HepG2 (cell line): Measurements from ENCODE around the gene POLR1C. TPM values are rescaled to one million over a fixed set of nuclear protein-coding genes. Genes with fewer than 3 reads are reported as not detected.

Source experiments
- ATAC-seq: fragments of 200-7000 bp; cut with Tn5 transposase; 3 replicates; pipeline ENCODE4 v1.9.1; 2020; ENCODE audit warnings: mild to moderate bottlenecking, moderate library complexity
- BruUV-seq: library from RNA; stranded (reverse); fragments of 400-500 nt; replicated peaks from 2 replicates; lab custom pipeline; 2021; lab: Mats Ljungman, UMichigan
- CTCF ChIA-PET: fragments of 300-600 bp; formaldehyde crosslinking; extraction: SDS; loops from one replicate; lab custom pipeline; 2021; ENCODE audit warnings: low total read pairs, inconsistent platforms, low intra/inter-chr PET ratio; lab: Yijun Ruan, JAX
- POLR2A ChIA-PET: fragments of 350-600 bp; sonication (Branson Sonifier 250); formaldehyde crosslinking; loops from one replicate; lab custom pipeline; 2020; ENCODE audit warnings: antibody characterized with exemption, inconsistent platforms; lab: Yijun Ruan, JAX
- DNase-seq: peaks from one replicate; pipeline ENCODE4 v3.0.0-alpha.2; 2015; ENCODE audit warnings: low spot score
- FAIRE-seq: peaks from 3 replicates; lab custom pipeline; 2011; peaks lifted over from hg19 to GRCh38; lab: Jason Lieb, UNC
- H2AFZ ChIP-seq: one replicate; pipeline ENCODE4 v1.6.1; 2011; ENCODE audit warnings: low read length, inconsistent platforms
- H3K27ac ChIP-seq: fragments of 300-600 bp; 3 replicates; pipeline ENCODE4 v1.8.0; 2011; ENCODE audit warnings: mixed run types, mild to moderate bottlenecking, mixed read lengths, low read length, inconsistent platforms; ENCODE audit not compliant: insufficient read depth; ENCODE audit errors: extremely low read length
- H3K27me3 ChIP-seq, 2 experiments: fragments of 200-600 bp in 1 of 2; 2 replicates in 1 of 2; 3 replicates in 1 of 2; pipeline versions ENCODE4 v1.6.0 to v1.8.0; 2011; ENCODE audit warnings: low read length in 2 of 2, mild to moderate bottlenecking in 2 of 2, moderate library complexity in 2 of 2, inconsistent platforms in 1 of 2; ENCODE audit not compliant: insufficient read depth in 2 of 2, control insufficient read depth in 1 of 2
- H3K36me3 ChIP-seq, 2 experiments: fragments of 200-600 bp in 1 of 2; replicated peaks in 1 of 2; 2 replicates in 1 of 2; 3 replicates in 1 of 2; pipeline versions ENCODE4 v1.5.1 to v1.8.0; 2011; ENCODE audit warnings: low read length in 2 of 2, inconsistent platforms in 1 of 2; ENCODE audit not compliant: insufficient read depth in 2 of 2, control insufficient read depth in 1 of 2
- H3K4me1 ChIP-seq: 2 replicates; pipeline ENCODE4 v1.5.1; 2012; ENCODE audit warnings: low read length, inconsistent platforms; ENCODE audit not compliant: insufficient read depth
- H3K4me2 ChIP-seq: 2 replicates; pipeline ENCODE4 v1.6.0; 2011; ENCODE audit warnings: low read depth, low read length, inconsistent platforms
- H3K4me3 ChIP-seq, 3 experiments: fragments of 200-600 bp in 1 of 3; sonication (generic), shearing (Covaris generic) in 1 of 3; replicated peaks in 1 of 3; 2 replicates each; pipeline ENCODE4 v1.5.1; 2011 to 2016; ENCODE audit warnings: low read length in 3 of 3, inconsistent platforms in 2 of 3, low read depth in 2 of 3, mild to moderate bottlenecking in 2 of 3, control low read depth in 1 of 3, mixed read lengths in 1 of 3; ENCODE audit not compliant: insufficient read depth in 1 of 3
- H3K79me2 ChIP-seq: one replicate; pipeline ENCODE4 v1.6.1; 2011; ENCODE audit warnings: low read length, inconsistent platforms; ENCODE audit not compliant: insufficient read depth
- H3K9ac ChIP-seq: 2 replicates; pipeline ENCODE4 v1.6.0; 2011; ENCODE audit warnings: mild to moderate bottlenecking, low read depth, low read length, inconsistent platforms; ENCODE audit not compliant: insufficient read depth
- H3K9me3 ChIP-seq: 2 replicates; pipeline ENCODE4 v1.5.1; 2012; ENCODE audit warnings: mild to moderate bottlenecking, low read length
- H4K20me1 ChIP-seq: 2 replicates; pipeline ENCODE4 v1.6.0; 2011; ENCODE audit warnings: inconsistent platforms, mild to moderate bottlenecking, low read length, moderate library complexity; ENCODE audit not compliant: insufficient read depth
- AKAP8 ChIP-seq: sonication (generic); formaldehyde crosslinking; IDR thresholded peaks from 2 replicates; pipeline ENCODE4 v1.5.1; 2020; ENCODE audit warnings: mild to moderate bottlenecking, missing genetic modification reagents
- ERF ChIP-seq: IDR thresholded peaks from 2 replicates; pipeline ENCODE4 v1.6.1; 2018; ENCODE audit warnings: missing biosample characterization, missing genetic modification reagents
- GATA4 ChIP-seq: sonication (generic); IDR thresholded peaks from 2 replicates; pipeline ENCODE4 v1.6.1; 2016; ENCODE audit warnings: antibody characterized with exemption, low read depth, borderline replicate concordance
- GZF1 ChIP-seq: sonication (generic); formaldehyde crosslinking; IDR thresholded peaks from 2 replicates; pipeline ENCODE4 v1.5.1; 2020; ENCODE audit warnings: mild to moderate bottlenecking, missing genetic modification reagents
- PPARG ChIP-seq: conservative IDR thresholded peaks from 2 replicates; pipeline ENCODE4 v1.6.1; 2016; ENCODE audit warnings: missing biosample characterization, missing genetic modification reagents
- RAD21 ChIP-seq: fragments of 450-650 bp; formaldehyde crosslinking; IDR thresholded peaks from 2 replicates; pipeline ENCODE4 v1.5.0; 2020; ENCODE audit warnings: mild to moderate bottlenecking
- RBFOX2 ChIP-seq: fragments of 200-400 bp; formaldehyde crosslinking; IDR thresholded peaks from 2 replicates; pipeline ENCODE4 v1.6.1; 2017; ENCODE audit warnings: low read depth, mild to moderate bottlenecking, low read length
- ZBTB40 ChIP-seq, 2 experiments: fragments of 450-650 bp in 1 of 2; sonication (generic) in 1 of 2; formaldehyde crosslinking in 1 of 2; IDR thresholded peaks; 2 replicates each; pipeline versions ENCODE4 v1.6.1 to v1.8.0; 2016 to 2022; ENCODE audit warnings: antibody characterized with exemption in 1 of 2, mild to moderate bottlenecking in 1 of 2, missing genetic modification reagents in 1 of 2
- ZNF280B ChIP-seq: sonication (generic); formaldehyde crosslinking; IDR thresholded peaks from 2 replicates; pipeline ENCODE4 v1.5.0; 2020; ENCODE audit warnings: missing genetic modification reagents, mild to moderate bottlenecking, borderline replicate concordance
- ZNF329 ChIP-seq: sonication (generic); formaldehyde crosslinking; IDR thresholded peaks from 2 replicates; pipeline ENCODE4 v1.9.0; 2021; ENCODE audit warnings: low read depth, mild to moderate bottlenecking, missing genetic modification reagents
- ZNF441 ChIP-seq: sonication (generic); formaldehyde crosslinking; IDR thresholded peaks from 2 replicates; pipeline ENCODE4 v1.7.0; 2021; ENCODE audit warnings: missing genetic modification reagents, borderline replicate concordance
- ZNF501 ChIP-seq: sonication (generic); formaldehyde crosslinking; IDR thresholded peaks from 2 replicates; pipeline ENCODE4 v1.5.1; 2020; ENCODE audit warnings: mild to moderate bottlenecking, moderate library complexity, missing genetic modification reagents
- ZNF552 ChIP-seq: sonication (generic); formaldehyde crosslinking; IDR thresholded peaks from 2 replicates; pipeline ENCODE4 v1.9.0; 2022; ENCODE audit warnings: missing genetic modification reagents, mild to moderate bottlenecking, borderline replicate concordance
- WGBS: methylation state at CpG from one replicate; pipeline ENCODE4 v1.1.6; 2017; ENCODE audit warnings: low lambda C conversion rate; 5-methylcytosine and 5-hydroxymethylcytosine counted together
- in situ Hi-C: cut with HindIII; loops from 2 replicates; pipeline ENCODE4 v1.10.0; 2017; ENCODE audit warnings: low pct_unique_long_range_greater_than_20kb; ENCODE audit not compliant: extremely low pct_ligation_motif_present
- intact Hi-C: fragments of 100-400 bp; cut with micrococcal nuclease; formaldehyde crosslinking; loops from one replicate; pipeline ENCODE4 v1.10.0; 2022; ENCODE audit not compliant: unreplicated experiment
- polyA plus RNA-seq, 8 experiments: library from polyadenylated mRNA; depleted of rRNA in 3 of 8; stranded (reverse) in 7 of 8; unstranded in 1 of 8; fragments of >200 nt; fragmentation: Illumina TruSeq in 4 of 8; extraction: Trizol in 4 of 8; gene quantifications; 2 replicates each; pipeline versions ENCODE4 v1.2.1 to v1.2.3, GENCODE V29; 2011 to 2016; ENCODE audit warnings: low read depth in 4 of 8, missing spikeins in 1 of 8, mixed read lengths in 1 of 8; ENCODE audit not compliant: insufficient read depth in 1 of 8
- total RNA-seq, 5 experiments: library from RNA; depleted of rRNA; stranded (reverse); fragments of >200 nt; fragmentation: Illumina TruSeq; extraction: Trizol; gene quantifications; 2 replicates each; pipeline ENCODE4 v1.2.3, GENCODE V29; 2016; ENCODE audit warnings: low read depth in 1 of 5

The POLR1C gene
- total and polyA plus RNA-seq, 2 of the 13 experiments (the other 11 are each of a cell fraction or from before 2014, with no cell fraction given), result 62.6 to 72.2 TPM

GRCh38 chr6:43472515-43472914 lies 44.4 kb upstream of the POLR1C start:
- Histone ChIP-seq H3K4me3 (no peak overlapping the region), H3K9ac (no peak overlapping the region), H4K20me1 (no peaks in the 10 kb centered on the region), H3K27me3 (peaks cover 0 to 17% of the 10 kb centered on the region in 2 experiments; a peak in 2 of 5 replicates), H3K4me1 (peaks cover 7% of the 10 kb centered on the region), H3K36me3 (no peaks in the 10 kb centered on the region), H3K79me2 (no peaks in the 10 kb centered on the region), H2AFZ (no peak overlapping the region), H3K9me3 (no peaks in the 10 kb centered on the region), H3K4me2 (no peak overlapping the region), H3K27ac (no peak overlapping the region)
- ChIA-PET CTCF (no interaction called here), POLR2A (no interaction called here)
- no peak for ATAC-seq
- intact Hi-C loops, result no loop called here
- no peak for FAIRE-seq
- no TSS peak for BruUV-seq
- DNase-seq, result no peak
- 79% methylated on average over 4 of the region's 4 CpGs for WGBS
- in situ Hi-C loops, result no loop called here
- no peak for TF ChIP-seq GZF1
- TF ChIP-seq ZBTB40 (IDR thresholded peaks at IDR 0.05), result no peak
- TF ChIP-seq ZBTB40 (CRISPR knock-in tag; IDR thresholded peaks at IDR 0.05), result no peak
- no peak for TF ChIP-seq ZNF552 (CRISPR knock-in tag)
- TF ChIP-seq ZNF329 (CRISPR knock-in tag), result no peak
- no peak for TF ChIP-seq PPARG
- TF ChIP-seq GATA4, result no peak
- no peak for TF ChIP-seq AKAP8
- TF ChIP-seq RAD21 (CRISPR knock-in tag), result no peak
- TF ChIP-seq ZNF280B (CRISPR knock-in tag), result no peak
- no peak for TF ChIP-seq ZNF441 (CRISPR knock-in tag)
- TF ChIP-seq ERF (CRISPR knock-in tag), result no peak
- no peak for TF ChIP-seq RBFOX2
- TF ChIP-seq ZNF501 (CRISPR knock-in tag), result no peak
